Testis (tissue), 3 donors: ENCODE results near the gene CERS2. TPM values are rescaled to one million over a fixed set of nuclear protein-coding genes. Genes with fewer than 3 reads are reported as not detected.
"Not testable (repeated sequence)": the region's sequence is repeated elsewhere in the genome, so short reads cannot be mapped to it uniquely, and the experiment has no call there.

ENCODE experiments used
- DNase-seq: peaks from one replicate; pipeline ENCODE4 v3.0.0-alpha.2; 2019
- H3K27ac ChIP-seq, 2 donors: fragments of 200-600 bp; sonication (generic); one replicate each; pipeline ENCODE4 v1.5.1; 2019
- H3K27me3 ChIP-seq: fragments of 200-600 bp; sonication (generic); one replicate; pipeline ENCODE4 v1.5.1; 2019
- H3K36me3 ChIP-seq: fragments of 200-600 bp; sonication (generic); one replicate; pipeline ENCODE4 v1.5.1; 2017; ENCODE audit warnings: low read depth; ENCODE audit errors: missing control alignments
- H3K4me1 ChIP-seq: fragments of 200-600 bp; sonication (generic); one replicate; pipeline ENCODE4 v1.5.1; 2019
- H3K4me3 ChIP-seq, 2 donors: fragments of 200-600 bp; sonication (generic); one replicate each; pipeline ENCODE4 v1.5.1; 2017 to 2019
- H3K9me3 ChIP-seq: fragments of 200-600 bp; sonication (generic); one replicate; pipeline ENCODE4 v1.5.1; 2017
- POLR2A ChIP-seq: fragments of 450-650 bp; IDR thresholded peaks from one replicate; pipeline ENCODE4 v1.6.1; 2017; ENCODE audit warnings: antibody characterized with exemption, mild to moderate bottlenecking, moderate library complexity
- WGBS, 2 donors: methylation state at CpG; one replicate each; pipeline ENCODE4 v1.1.5; 2018; 5-methylcytosine and 5-hydroxymethylcytosine counted together
- intact Hi-C: fragments of 100-400 bp; cut with DNase I; formaldehyde crosslinking; loops from one replicate; pipeline ENCODE4 v1.15.1; 2023; ENCODE audit warnings: low total_unique reads
- polyA plus RNA-seq: library from polyadenylated mRNA; stranded (reverse); fragments of 350-450 nt; fragmentation: Illumina TruSeq; extraction: RNeasy Lipid Tissue Mini Kit (QIAGEN cat#74804); gene quantifications from one replicate; pipeline ENCODE4 v1.2.3, GENCODE V29; 2014; ENCODE audit warnings: low read depth, low replicate concordance; ENCODE audit not compliant: insufficient read depth
- total RNA-seq, 2 donors: library from RNA; depleted of rRNA; stranded (reverse); fragments of >200 nt; gene quantifications; one replicate each; pipeline ENCODE4 v1.2.3, GENCODE V29; 2016
- TF ChIP-seq, protein P1 (sequence below), 3 experiments: fragments of 450-650 bp in 2 of 3; fragments of 200-600 bp in 1 of 3; sonication (generic) in 1 of 3; IDR thresholded peaks; one replicate each; pipeline ENCODE4 v1.5.1; 2016 to 2019; ENCODE audit warnings: antibody characterized with exemption in 3 of 3, mild to moderate bottlenecking in 2 of 3, moderate library complexity in 1 of 3

CERS2 gene
- total and polyA plus RNA-seq, 3 donors from 2014 or later, result 92.7 to 138 (median 116) TPM

DNA sequence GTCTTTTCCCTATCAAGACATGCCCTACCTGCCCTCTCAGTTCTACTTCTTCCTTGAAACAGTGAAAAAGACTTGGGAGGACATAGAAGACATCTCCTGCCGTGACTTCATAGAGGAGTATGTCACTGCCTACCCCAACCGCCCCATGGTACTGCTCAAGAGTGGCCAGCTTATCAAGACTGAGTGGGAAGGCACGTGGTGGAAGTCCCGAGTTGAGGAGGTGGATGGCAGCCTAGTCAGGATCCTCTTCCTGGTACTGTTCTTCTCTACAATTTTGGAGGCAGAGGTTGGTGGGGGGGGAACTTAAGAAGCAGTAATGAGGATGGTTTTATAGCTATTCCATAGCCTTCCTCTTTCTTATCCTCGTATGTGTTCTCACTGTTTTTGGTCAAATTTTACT is 29.8 kb downstream of the CERS2 start:
- H3K4me3 ChIP-seq, result no peak overlapping the region
- no peak overlapping the region for H3K27ac ChIP-seq
- H3K4me1 ChIP-seq, result no peaks in the 10 kb centered on the region
- DNase-seq, result no peak
- H3K9me3 ChIP-seq, result no peaks in the 10 kb centered on the region
- H3K36me3 ChIP-seq, result no peaks in the 10 kb centered on the region
- intact Hi-C loops, result no loop called here
- no peak for TF ChIP-seq POLR2A
- TF ChIP-seq, protein P1, sequence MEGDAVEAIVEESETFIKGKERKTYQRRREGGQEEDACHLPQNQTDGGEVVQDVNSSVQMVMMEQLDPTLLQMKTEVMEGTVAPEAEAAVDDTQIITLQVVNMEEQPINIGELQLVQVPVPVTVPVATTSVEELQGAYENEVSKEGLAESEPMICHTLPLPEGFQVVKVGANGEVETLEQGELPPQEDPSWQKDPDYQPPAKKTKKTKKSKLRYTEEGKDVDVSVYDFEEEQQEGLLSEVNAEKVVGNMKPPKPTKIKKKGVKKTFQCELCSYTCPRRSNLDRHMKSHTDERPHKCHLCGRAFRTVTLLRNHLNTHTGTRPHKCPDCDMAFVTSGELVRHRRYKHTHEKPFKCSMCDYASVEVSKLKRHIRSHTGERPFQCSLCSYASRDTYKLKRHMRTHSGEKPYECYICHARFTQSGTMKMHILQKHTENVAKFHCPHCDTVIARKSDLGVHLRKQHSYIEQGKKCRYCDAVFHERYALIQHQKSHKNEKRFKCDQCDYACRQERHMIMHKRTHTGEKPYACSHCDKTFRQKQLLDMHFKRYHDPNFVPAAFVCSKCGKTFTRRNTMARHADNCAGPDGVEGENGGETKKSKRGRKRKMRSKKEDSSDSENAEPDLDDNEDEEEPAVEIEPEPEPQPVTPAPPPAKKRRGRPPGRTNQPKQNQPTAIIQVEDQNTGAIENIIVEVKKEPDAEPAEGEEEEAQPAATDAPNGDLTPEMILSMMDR (IDR thresholded peaks at IDR 0.05), result no peak
- WGBS, 2 donors, result 60 to 62% methylated on average over 5 of the region's 5 CpGs
- H3K27me3 ChIP-seq, result no peaks in the 10 kb centered on the region

DNA sequence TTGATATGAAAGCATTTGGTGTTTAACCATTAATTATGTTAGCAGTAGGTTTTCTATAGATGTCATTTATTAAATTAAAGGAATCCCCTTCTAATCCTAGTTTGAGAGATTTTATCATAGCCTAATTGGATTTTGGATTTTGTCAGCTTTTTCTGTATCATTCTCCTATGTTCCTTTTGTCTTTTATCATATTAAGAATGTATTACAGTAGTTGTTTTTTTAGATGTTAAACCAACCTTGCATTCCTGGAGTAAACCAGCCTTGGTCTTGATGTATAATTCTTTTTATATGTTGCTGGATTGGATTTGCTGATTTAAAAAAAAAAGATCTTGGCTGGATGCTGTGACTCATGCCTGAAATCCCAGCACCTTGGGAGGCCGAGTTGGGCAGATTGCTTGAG is 42.9 kb downstream of the CERS2 start:
- Histone ChIP-seq H3K36me3 (peaks cover 3% of the 10 kb centered on the region), H3K4me3 (no peak overlapping the region), H3K27me3 (no peaks in the 10 kb centered on the region), H3K27ac (no peak overlapping the region), H3K9me3 (no peaks in the 10 kb centered on the region), H3K4me1 (peaks cover 6% of the 10 kb centered on the region)
- WGBS, 2 donors, result 97 to 100% methylated on average over 1 of the region's 1 CpG
- no peak for DNase-seq
- intact Hi-C loops, result no loop called here
- TF ChIP-seq POLR2A, result no peak
- TF ChIP-seq, protein P1 (IDR thresholded peaks at IDR 0.05), result no peak

DNA sequence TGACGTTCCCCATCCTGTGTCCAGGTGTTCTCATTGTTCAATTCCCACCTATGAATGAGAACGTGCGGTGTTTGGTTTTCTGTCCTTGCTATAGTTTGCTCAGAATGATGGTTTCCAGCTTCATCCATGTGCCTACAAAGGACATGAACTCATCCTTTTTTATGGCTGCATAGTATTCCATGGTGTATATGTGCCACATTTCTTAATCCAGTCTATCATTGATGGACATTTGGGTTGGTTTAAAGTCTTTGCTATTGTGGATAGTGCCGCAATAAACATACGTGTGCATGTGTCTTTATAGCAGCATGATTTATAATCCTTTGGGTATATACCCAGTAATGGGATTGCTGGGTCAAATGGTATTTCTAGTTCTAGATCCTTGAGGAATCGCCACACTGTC is 45.9 kb downstream of the CERS2 start:
- H3K9me3 ChIP-seq, H3K27ac ChIP-seq, H3K4me3 ChIP-seq, intact Hi-C loops, DNase-seq, H3K36me3 ChIP-seq, H3K4me1 ChIP-seq, H3K27me3 ChIP-seq: not testable (repeated sequence)
- WGBS, 2 donors, result 93 to 95% methylated on average over 6 of the region's 6 CpGs

DNA sequence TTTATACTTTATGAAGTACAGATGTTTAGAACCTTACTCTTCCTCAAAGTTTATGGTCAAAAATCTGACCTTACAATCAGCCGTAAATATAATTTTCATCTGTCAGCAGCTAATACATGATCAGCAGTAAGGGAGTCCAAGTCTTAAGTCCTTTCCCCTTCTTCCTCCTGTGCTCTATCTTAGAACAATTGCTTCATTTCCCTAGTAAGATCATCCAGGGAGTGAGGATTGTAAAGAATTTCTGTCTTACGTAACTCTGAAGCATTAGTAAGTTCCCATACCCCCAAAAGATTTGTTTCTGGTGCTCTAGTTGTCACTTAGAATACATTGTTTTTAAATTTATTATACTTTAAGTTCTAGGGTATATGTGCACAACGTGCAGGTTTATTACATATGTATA is 46.3 kb downstream of the CERS2 start:
- Histone ChIP-seq H3K27me3 (no peaks in the 10 kb centered on the region), H3K4me1 (peaks cover 7% of the 10 kb centered on the region), H3K4me3 (no peak overlapping the region), H3K27ac (no peak overlapping the region), H3K9me3 (no peaks in the 10 kb centered on the region), H3K36me3 (no peaks in the 10 kb centered on the region)
- TF ChIP-seq, protein P1 (IDR thresholded peaks at IDR 0.05), result no peak
- TF ChIP-seq POLR2A, result no peak
- intact Hi-C loops, result no loop called here
- no peak for DNase-seq
- WGBS, 2 donors, result 91 to 95% methylated on average over 3 of the region's 3 CpGs

DNA sequence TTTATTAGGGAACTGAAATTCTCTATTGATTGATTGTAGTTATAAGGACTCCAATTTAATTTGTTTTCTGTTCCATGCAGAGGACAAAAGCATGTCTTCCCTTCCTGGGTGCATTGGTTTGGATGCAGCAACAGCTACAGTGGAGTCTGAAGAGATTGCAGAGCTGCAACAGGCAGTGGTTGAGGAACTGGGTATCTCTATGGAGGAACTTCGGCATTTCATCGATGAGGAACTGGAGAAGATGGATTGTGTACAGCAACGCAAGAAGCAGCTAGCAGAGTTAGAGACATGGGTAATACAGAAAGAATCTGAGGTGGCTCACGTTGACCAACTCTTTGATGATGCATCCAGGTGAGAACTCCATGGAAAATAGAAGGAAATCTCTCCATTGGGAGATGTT is 47.0 kb downstream of the CERS2 start:
- H3K9me3 ChIP-seq, result no peaks in the 10 kb centered on the region
- no peak overlapping the region for H3K27ac ChIP-seq
- WGBS, 2 donors, result 83 to 85% methylated on average over 4 of the region's 4 CpGs
- no peak overlapping the region for H3K4me3 ChIP-seq
- intact Hi-C loops, result no loop called here
- H3K4me1 ChIP-seq, result peaks cover 7% of the 10 kb centered on the region
- no peaks in the 10 kb centered on the region for H3K36me3 ChIP-seq
- no peaks in the 10 kb centered on the region for H3K27me3 ChIP-seq
- DNase-seq, result no peak
- TF ChIP-seq POLR2A, result no peak
- TF ChIP-seq, protein P1 (IDR thresholded peaks at IDR 0.05), result no peak
